Measurements from ENCODE around the gene NFS1. TPM values are rescaled to one million over a fixed set of nuclear protein-coding genes. Genes with fewer than 3 reads are reported as not detected.

Gene NFS1
- total and polyA plus RNA-seq, 2 experiments from 2014 or later: 38.1 to 48.5 TPM

- Histone ChIP-seq H2AFZ (no peak overlapping the region), H3K9me3 (ENCODE audit: low read depth) (no peaks in the 10 kb centered on the region), H4K20me1 (ENCODE audit: insufficient read depth, poor library complexity, severe bottlenecking) (peaks cover 78% of the 10 kb centered on the region), H3K4me2 (peak overlapping the region; percentile 75), H3K36me3 (replicated peaks; ENCODE audit: insufficient read depth, low read depth) (peaks cover 5% of the 10 kb centered on the region), H3K9me2 (replicated peaks; ENCODE audit: insufficient read depth) (no peaks in the 10 kb centered on the region), H3K27ac (no peak overlapping the region), H3K4me1 (ENCODE audit: insufficient read depth) (peaks cover 47% of the 10 kb centered on the region), H3K27me3 (no peaks in the 10 kb centered on the region), H3K4me3 (no peak overlapping the region), H3K79me2 (peaks cover 90% of the 10 kb centered on the region)
- 83% methylated on average over 4 of the region's 4 CpGs for WGBS (ENCODE audit: low lambda C conversion rate, missing lambda C conversion rate)
- TF ChIP-seq CTCF (IDR thresholded peaks at IDR 0.05; ENCODE audit: poor library complexity) (no peak), EZH2 (IDR thresholded peaks at IDR 0.05; ENCODE audit: borderline replicate concordance) (no peak), EZH2phosphoT487 (IDR thresholded peaks at IDR 0.05; ENCODE audit: low read depth, severe bottlenecking, unreplicated experiment) (no peak)
- no peak for DNase-seq (ENCODE audit: low spot score)
Observed at GRCh38 chr20:35738410-35739179, 39.4 kb upstream of the NFS1 start.

DNA sequence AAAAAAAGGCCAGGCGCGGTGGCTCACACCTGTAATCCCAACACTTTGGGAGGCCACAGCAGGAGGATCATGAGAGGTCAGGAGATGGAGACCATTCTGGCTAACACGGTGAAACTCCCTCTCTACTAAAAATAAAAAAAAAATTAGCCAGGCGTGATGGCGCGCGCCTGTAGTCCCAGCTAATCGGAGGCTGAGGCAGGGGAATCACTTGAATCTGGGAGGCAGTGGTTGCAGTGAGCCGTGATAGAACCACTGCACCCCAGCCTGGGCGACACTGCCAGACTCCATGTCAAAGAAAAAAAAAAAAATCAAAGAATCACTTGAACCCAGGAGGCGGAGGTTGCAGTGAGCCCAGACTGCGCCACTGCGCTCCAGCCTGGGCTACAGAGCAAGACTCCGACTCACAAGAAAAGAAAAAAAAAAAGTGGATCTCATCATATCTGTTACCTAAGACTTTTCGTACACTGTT lies 38.7 kb upstream of the NFS1 start:
- Histone ChIP-seq H2AFZ (no peak overlapping the region), H3K27ac (no peak overlapping the region), H3K9me3 (ENCODE audit: low read depth) (no peaks in the 10 kb centered on the region), H3K36me3 (replicated peaks; ENCODE audit: insufficient read depth, low read depth) (peaks cover 5% of the 10 kb centered on the region), H3K4me1 (ENCODE audit: insufficient read depth) (peaks cover 42% of the 10 kb centered on the region), H3K4me2 (peak overlapping the region; percentile 75), H4K20me1 (ENCODE audit: insufficient read depth, poor library complexity, severe bottlenecking) (peaks cover 85% of the 10 kb centered on the region), H3K9me2 (replicated peaks; ENCODE audit: insufficient read depth) (no peaks in the 10 kb centered on the region), H3K27me3 (no peaks in the 10 kb centered on the region), H3K4me3 (no peak overlapping the region), H3K79me2 (peaks cover 90% of the 10 kb centered on the region)
- WGBS (ENCODE audit: low lambda C conversion rate, missing lambda C conversion rate): 97% methylated on average over 13 of the region's 15 CpGs
- TF ChIP-seq EZH2phosphoT487 (IDR thresholded peaks at IDR 0.05; ENCODE audit: low read depth, severe bottlenecking, unreplicated experiment) (no peak), EZH2 (IDR thresholded peaks at IDR 0.05; ENCODE audit: borderline replicate concordance) (no peak), CTCF (IDR thresholded peaks at IDR 0.05; ENCODE audit: poor library complexity) (no peak)
- no peak for DNase-seq (ENCODE audit: low spot score)

DNA sequence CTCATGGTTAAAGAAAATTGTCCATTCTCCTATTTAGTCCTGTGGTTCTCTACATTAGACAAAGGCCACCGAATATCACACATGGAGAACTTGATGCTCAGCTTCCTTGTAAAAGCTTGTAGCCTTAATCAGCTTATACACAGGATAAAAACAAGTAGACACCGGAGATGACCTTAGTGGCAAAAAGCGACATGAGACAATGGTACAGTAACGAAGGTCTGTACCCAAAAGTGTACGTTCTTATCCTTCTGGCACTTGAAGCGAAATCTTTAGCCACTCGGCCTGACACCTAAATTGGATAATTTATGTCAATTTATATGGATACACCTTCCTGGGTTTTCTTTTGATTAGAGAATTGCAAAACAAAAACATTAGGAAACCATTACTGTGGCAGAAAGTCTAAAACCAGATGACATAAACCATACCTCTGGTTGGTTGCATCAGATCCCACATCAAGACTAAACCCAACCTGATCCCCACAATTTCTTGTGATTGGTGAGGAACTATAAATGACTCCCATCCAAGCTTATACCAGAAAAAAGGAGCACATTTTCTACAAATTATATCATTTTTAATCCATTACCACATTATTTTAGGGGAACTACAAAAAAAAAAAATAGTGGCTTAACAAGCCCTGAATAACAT lies 36.8 kb upstream of the NFS1 start:
- Histone ChIP-seq H3K9me3 (ENCODE audit: low read depth) (no peaks in the 10 kb centered on the region), H3K27ac (no peak overlapping the region), H2AFZ (no peak overlapping the region), H3K4me3 (no peak overlapping the region), H3K36me3 (replicated peaks; ENCODE audit: insufficient read depth, low read depth) (peaks cover 5% of the 10 kb centered on the region), H3K9me2 (replicated peaks; ENCODE audit: insufficient read depth) (no peaks in the 10 kb centered on the region), H3K27me3 (no peaks in the 10 kb centered on the region), H3K4me2 (peak overlapping the region; percentile 47), H3K4me1 (ENCODE audit: insufficient read depth) (peaks cover 42% of the 10 kb centered on the region), H4K20me1 (ENCODE audit: insufficient read depth, poor library complexity, severe bottlenecking) (peaks cover 100% of the 10 kb centered on the region), H3K79me2 (peaks cover 100% of the 10 kb centered on the region)
- 90% methylated on average over 7 of the region's 7 CpGs for WGBS (ENCODE audit: low lambda C conversion rate, missing lambda C conversion rate)
- DNase-seq (ENCODE audit: low spot score): no peak
- TF ChIP-seq CTCF (IDR thresholded peaks at IDR 0.05; ENCODE audit: poor library complexity) (no peak), EZH2phosphoT487 (IDR thresholded peaks at IDR 0.05; ENCODE audit: low read depth, severe bottlenecking, unreplicated experiment) (no peak), EZH2 (IDR thresholded peaks at IDR 0.05; ENCODE audit: borderline replicate concordance) (no peak)
